GM18909 (cell line): Measurements from ENCODE around the gene CUL4A.
A peak's percentile ranks its signal among the peaks of the same experiment; 100 is the strongest.

Experiments
- ATAC-seq: cut with Tn5 transposase; IDR thresholded peaks from one replicate; pipeline ENCODE4 v1.9.1; 2021; ENCODE audit warnings: mild to moderate bottlenecking; ENCODE audit not compliant: unreplicated experiment, poor library complexity

Gene CUL4A

DNA sequence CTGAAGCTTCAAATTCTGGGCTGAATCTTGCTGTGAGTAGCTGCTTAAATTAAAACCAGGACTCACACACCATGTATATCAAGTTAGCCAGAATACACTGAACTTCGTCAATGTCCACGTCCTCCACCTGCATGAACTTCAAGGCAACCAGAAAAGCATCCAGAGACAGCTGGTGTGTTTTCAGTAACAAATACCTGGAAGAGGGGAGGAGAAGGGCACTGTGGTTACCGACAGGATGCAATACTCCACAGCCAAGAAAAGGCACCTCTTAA lies 30.6 kb upstream of the CUL4A start:
- no peak for ATAC-seq

DNA sequence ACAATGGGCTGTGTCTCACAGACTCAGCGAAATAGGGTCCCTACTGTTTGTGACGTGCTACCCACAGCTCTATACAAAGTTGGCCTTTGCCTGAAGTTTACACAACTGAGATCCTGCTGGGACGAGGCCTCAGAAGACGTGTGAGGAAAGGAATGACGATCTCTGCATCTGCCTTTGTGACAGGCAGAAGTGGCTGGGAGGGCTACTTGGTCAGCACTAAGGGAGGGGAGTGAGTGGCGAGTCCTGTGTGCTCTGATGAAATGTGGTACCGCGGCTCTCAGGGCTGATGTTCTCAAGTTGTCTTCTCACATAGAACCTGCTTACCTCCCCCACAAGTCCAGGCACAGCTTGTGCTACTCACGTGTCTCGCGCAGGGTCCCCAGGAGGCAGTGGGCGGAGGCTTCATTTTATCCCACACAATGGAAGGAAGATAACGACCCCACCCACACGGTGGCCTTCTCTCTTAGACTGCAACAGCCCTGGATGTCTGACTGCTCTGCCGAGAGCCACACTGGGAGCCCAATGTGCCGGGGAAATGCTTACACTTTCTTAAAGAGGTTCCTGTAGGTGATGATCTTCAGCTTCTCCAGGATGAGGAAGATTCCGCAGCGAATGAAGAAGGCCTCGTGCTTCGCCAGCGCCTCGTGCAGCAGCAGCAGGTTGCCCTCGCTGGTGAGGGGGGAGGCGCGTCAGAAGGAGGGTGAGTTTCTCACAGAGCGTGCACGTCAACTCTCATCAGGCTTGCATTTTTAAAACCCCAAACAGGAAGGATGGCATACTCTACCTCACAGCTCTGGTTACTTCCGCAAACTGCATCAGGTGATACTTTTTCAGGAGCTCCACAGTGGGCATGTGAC lies 29.8 kb upstream of the CUL4A start:
- ATAC-seq, result no peak

GRCh38 chr13:113182046-113182445 lies 27.4 kb upstream of the CUL4A start:
- no peak for ATAC-seq

DNA sequence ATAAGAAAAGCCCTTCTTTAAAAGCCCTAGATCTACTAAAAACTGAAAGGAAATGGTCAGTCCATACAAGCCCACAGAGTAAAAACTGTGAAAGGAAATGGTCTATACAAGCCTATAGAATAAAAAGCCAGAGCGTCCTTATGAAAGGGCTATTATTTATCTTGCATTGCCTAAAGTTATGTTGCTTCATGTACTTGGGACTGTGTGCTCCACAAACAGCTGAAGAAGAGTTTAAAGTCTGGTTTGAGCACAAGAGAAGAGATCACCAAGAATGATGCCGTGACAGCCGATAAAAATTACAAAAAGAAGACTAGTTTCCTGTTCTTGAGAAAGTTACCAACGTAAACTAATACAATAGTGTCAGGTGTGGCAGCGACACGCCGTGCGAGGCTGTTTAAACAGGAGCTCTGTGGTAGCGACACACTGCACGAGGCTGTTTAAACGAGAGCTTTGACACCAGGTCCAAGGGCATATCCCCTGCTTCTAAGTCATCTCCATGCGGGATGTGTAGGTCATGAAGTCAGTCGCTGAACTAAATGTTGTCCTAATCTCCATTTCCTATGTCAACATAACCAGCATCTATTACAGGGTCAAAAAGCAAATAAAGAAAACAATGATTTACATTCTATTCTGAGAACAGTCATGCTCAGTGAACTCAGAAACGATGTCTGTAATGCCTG lies 25.8 kb upstream of the CUL4A start:
- ATAC-seq, result no peak

- no peak for ATAC-seq
Measured at GRCh38 chr13:113184568-113185440, 24.6 kb upstream of the CUL4A start.

DNA sequence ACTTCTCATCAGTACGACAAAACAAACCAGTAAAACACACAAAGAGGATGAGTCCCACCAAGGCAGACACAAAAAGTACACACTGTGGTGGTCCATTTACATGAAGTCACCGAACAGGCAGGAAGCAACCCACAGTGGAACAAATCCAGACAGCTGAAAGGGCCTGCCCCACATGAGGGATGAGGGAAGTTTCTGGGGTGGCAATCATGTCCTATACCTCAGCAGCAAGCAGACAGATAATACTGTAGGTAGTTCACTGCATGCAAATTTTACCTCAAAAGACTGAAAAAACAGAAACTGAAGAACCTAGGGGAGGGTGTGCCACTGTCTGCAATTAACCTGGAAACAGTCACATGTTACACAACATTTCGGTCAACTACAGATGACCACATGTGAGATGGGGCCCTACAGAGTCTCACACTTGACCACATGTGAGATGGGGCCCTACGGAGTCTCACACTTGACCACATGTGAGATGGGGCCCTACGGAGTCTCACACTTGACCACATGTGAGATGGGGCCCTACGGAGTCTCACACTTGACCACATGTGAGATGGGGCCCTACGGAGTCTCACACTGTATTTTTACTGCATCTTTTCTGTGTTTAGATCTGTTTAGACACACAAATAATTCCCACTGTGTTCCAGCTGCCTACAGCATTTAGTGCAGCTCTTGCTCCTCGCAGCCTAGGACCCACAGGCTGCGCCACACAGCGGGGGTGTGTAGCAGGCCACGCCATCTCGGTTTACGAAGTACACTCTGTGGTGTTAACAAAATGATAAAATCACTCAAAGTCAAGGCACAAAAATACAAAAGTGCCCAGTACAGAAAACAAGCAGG lies 23.1 kb upstream of the CUL4A start:
- ATAC-seq, result peak; percentile 90

DNA sequence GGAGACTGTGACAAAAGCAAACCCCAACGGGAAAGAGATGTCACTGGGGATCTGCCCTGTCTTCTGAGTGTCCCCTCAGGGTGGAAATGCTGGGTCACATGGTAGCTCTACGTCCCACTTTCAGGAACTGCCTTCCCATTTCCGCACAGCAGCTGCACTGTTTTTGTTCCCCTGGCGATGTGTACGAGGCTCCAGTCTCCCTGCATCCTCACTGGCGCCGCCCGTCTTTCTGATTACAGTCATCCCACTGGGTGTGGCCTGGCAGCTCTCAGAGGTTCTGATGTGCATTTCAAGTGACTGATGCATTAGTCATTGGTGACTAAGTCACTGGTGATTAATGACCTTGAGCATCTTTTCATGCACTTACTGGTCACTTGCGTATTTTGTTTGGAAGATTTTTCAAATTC lies 22.1 kb upstream of the CUL4A start:
- ATAC-seq, result no peak

DNA sequence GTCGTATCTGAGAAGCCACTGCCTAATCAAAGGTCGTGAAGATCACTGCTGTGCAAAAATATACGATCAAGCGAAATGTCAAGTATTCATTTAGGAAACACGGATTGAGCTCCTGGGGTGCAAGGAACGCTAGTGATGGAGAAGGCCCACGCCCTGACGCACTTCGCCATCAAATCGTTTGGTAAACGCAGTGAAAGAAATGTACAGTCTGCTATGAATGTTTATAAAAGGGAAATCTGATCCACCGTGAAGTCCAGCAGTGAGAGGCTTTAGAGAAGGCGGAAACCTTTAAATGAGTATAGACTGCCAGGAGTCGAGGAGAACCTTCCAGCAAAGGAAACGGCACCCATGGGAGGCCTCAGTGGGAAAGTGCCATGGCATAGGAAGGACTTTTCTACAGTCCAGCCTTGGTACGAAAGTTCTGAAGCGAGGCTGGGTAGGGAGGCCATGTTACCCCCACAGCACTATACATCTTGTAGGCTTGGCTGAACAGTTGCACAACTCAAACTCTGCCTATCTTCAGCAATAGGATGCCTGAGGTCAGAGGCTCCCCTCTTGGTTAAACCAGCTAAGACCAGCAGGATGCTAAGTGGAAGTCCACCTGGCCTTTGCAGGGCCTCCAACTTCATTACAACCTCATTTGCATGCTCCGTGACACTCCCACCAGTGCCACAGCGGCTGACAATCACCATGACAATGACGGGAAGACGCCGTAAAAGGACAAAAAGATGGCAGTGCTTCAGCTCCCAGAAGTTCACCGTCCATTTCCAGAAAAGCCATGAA lies 21.3 kb upstream of the CUL4A start:
- ATAC-seq, result no peak

GRCh38 chr13:113190181-113190580 lies 19.2 kb upstream of the CUL4A start:
- ATAC-seq, result no peak

DNA sequence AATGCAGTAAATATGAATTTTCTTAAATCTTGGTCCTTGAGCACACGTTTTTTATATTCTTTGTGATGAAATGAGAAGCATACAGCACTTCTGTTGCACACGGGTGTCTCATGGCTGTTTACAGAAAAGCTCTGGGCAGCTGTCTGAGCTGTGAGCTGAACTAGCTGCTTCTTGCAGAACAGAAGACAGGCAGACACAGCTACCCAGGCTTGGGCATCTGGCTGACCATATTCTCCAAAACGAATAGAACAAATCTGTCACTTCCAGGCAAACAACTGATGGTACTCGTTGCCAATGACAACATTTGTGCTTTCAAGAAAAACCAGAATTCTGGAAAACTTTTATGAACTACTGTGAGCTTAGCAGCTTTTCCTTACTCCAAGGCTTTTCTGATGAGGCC lies 17.1 kb upstream of the CUL4A start:
- ATAC-seq, result no peak

DNA sequence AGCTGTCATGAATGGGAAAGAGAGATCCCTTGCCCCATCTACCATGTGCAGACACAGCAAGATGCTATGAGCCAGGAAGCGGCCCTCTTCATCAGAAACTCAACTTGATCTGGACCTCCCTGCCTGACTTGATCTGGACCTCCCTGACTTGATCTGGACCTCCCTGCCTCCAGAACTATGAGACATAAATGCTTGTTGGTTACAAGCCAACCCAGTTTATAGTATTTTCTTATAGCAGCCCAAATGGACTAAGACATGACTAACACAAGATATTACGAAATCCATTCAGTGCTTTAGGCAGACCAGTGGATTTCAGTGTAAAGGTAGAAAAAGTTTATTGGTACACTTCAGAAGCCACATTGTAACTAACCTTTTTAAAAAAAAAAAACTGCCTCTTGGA lies 16.5 kb upstream of the CUL4A start:
- no peak for ATAC-seq

- no peak for ATAC-seq
Measured at GRCh38 chr13:113195360-113195759, 14.1 kb upstream of the CUL4A start.

GRCh38 chr13:113196970-113197737 lies 12.3 kb upstream of the CUL4A start:
- no peak for ATAC-seq

- ATAC-seq, result no peak
Measured at GRCh38 chr13:113201815-113202214, 7.6 kb upstream of the CUL4A start.

- no peak for ATAC-seq
Measured at GRCh38 chr13:113202912-113203311, 6.5 kb upstream of the CUL4A start.

- ATAC-seq, result no peak
Measured at GRCh38 chr13:113203507-113204377, 5.7 kb upstream of the CUL4A start.

GRCh38 chr13:113204378-113204734 lies 5.1 kb upstream of the CUL4A start:
- ATAC-seq, result no peak

DNA sequence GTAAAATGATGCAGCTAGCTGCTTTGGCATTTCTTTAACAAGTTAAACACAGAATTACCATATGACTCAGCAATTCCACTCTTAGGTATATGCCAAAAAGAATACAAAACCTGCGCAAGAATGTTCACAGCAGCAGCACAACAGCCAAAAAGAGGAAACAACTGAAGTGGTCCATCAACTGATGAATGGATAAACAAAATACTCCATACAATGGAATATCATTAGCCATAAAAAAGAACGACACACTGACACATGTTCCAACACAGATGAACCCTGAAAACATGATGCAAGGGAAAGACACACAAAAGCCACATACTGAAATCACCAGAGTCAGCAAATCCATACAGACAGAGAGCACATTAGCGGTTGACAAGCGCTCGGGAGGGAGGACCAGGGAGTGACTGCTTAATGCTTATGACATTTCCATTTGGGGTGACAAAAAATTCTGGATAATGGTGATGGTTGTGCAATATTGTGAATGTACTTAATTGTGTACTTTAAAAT lies 3.9 kb upstream of the CUL4A start:
- no peak for ATAC-seq
